SU-DHL-6 (cell line): ENCODE results near the gene NECTIN3.

ENCODE experiments used
- H2AFZ ChIP-seq: fragments of 200-600 bp; sonication (generic); 2 replicates; pipeline ENCODE4 v1.6.1; 2014; ENCODE audit warnings: low read depth, mild to moderate bottlenecking, moderate library complexity, mixed read lengths, antibody characterized with exemption, low read length; ENCODE audit not compliant: severe bottlenecking
- H3F3A ChIP-seq: fragments of 200-600 bp; shearing (Covaris generic); 2 replicates; pipeline ENCODE4 v1.6.0; 2016; ENCODE audit warnings: antibody characterized with exemption, mild to moderate bottlenecking; ENCODE audit not compliant: insufficient read depth
- H3K27ac ChIP-seq: fragments of 200-600 bp; sonication (generic); 2 replicates; pipeline ENCODE4 v1.5.1; 2016; ENCODE audit warnings: low read depth, mild to moderate bottlenecking, low read length, moderate library complexity, mixed read lengths
- H3K27me3 ChIP-seq: fragments of 200-600 bp; sonication (generic), shearing (Covaris generic); 2 replicates; pipeline ENCODE4 v1.6.0; 2014; ENCODE audit warnings: mild to moderate bottlenecking, low read length
- H3K36me3 ChIP-seq: fragments of 200-600 bp; sonication (generic); 2 replicates; pipeline ENCODE4 v1.6.1; 2014; ENCODE audit warnings: mild to moderate bottlenecking, low read length, mixed read lengths
- H3K4me2 ChIP-seq: fragments of 300-600, 200-600 bp; shearing (Covaris generic), sonication (generic); 2 replicates; pipeline ENCODE4 v1.6.0; 2014; ENCODE audit warnings: low read length, low read depth, mild to moderate bottlenecking; ENCODE audit not compliant: poor library complexity, severe bottlenecking
- H3K4me3 ChIP-seq: fragments of 200-600 bp; sonication (generic); 2 replicates; pipeline ENCODE4 v1.5.1; 2014; ENCODE audit warnings: antibody characterized with exemption, low read length, mild to moderate bottlenecking, mixed read lengths; ENCODE audit not compliant: insufficient read depth, poor library complexity, severe bottlenecking
- H3K79me2 ChIP-seq: fragments of 200-600 bp; sonication (generic); 2 replicates; pipeline ENCODE4 v1.6.1; 2014; ENCODE audit warnings: mild to moderate bottlenecking, low read length, moderate library complexity; ENCODE audit not compliant: insufficient read depth
- H3K9ac ChIP-seq: fragments of 200-600 bp; sonication (generic); 2 replicates; pipeline ENCODE4 v1.7.0; 2014; ENCODE audit warnings: mild to moderate bottlenecking, low read length
- H3K9me2 ChIP-seq: fragments of 200-600 bp; sonication (generic); replicated peaks from 2 replicates; pipeline ENCODE4 v1.6.1; 2014; ENCODE audit warnings: low read length; ENCODE audit not compliant: insufficient read depth
- H3K9me3 ChIP-seq: fragments of 200-600 bp; sonication (generic); 2 replicates; pipeline ENCODE4 v1.6.1; 2014; ENCODE audit warnings: low read length, mixed read lengths; ENCODE audit not compliant: insufficient read depth
- H4K20me1 ChIP-seq: fragments of 200-600 bp; sonication (generic); 2 replicates; pipeline ENCODE4 v1.6.1; 2014; ENCODE audit warnings: low read depth, mild to moderate bottlenecking, antibody characterized with exemption, low read length, moderate library complexity, mixed read lengths
- EZH2phosphoT487 ChIP-seq: fragments of 200-600 bp; sonication (generic), shearing (Covaris generic); conservative IDR thresholded peaks from 2 replicates; pipeline ENCODE4 v1.6.1; 2018; ENCODE audit warnings: mild to moderate bottlenecking, antibody characterized with exemption, low read length, moderate library complexity, mixed read lengths
- TF ChIP-seq, protein P1 (sequence below): fragments of 200-600 bp; sonication (generic); IDR thresholded peaks from one replicate; pipeline ENCODE4 v1.5.1; 2017; ENCODE audit warnings: antibody characterized with exemption, mild to moderate bottlenecking, low read length, moderate library complexity; ENCODE audit not compliant: insufficient read depth, poor library complexity, severe bottlenecking

NECTIN3 gene

GRCh38 chr3:111071257-111072030 lies at the start of gene NECTIN3:
NECTIN3 (plus strand) TSS chr3:111071816; CDS start chr3:111072018, 202 bp downstream.
- Histone ChIP-seq H3K36me3 (no peaks in the 10 kb centered on the region), H3K9ac (no peak within 1 kb of the TSS), H3K4me3 (no peak within 1 kb of the TSS), H3F3A (no peaks in the 10 kb centered on the region), H2AFZ (no peak within 1 kb of the TSS), H3K4me2 (no peak within 1 kb of the TSS), H3K9me2 (no peaks in the 10 kb centered on the region), H4K20me1 (no peaks in the 10 kb centered on the region), H3K79me2 (no peaks in the 10 kb centered on the region), H3K27me3 (no peaks in the 10 kb centered on the region), H3K9me3 (no peaks in the 10 kb centered on the region), H3K27ac (no peak within 1 kb of the TSS)
- TF ChIP-seq, protein P1, sequence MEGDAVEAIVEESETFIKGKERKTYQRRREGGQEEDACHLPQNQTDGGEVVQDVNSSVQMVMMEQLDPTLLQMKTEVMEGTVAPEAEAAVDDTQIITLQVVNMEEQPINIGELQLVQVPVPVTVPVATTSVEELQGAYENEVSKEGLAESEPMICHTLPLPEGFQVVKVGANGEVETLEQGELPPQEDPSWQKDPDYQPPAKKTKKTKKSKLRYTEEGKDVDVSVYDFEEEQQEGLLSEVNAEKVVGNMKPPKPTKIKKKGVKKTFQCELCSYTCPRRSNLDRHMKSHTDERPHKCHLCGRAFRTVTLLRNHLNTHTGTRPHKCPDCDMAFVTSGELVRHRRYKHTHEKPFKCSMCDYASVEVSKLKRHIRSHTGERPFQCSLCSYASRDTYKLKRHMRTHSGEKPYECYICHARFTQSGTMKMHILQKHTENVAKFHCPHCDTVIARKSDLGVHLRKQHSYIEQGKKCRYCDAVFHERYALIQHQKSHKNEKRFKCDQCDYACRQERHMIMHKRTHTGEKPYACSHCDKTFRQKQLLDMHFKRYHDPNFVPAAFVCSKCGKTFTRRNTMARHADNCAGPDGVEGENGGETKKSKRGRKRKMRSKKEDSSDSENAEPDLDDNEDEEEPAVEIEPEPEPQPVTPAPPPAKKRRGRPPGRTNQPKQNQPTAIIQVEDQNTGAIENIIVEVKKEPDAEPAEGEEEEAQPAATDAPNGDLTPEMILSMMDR, result no peak

GRCh38 chr3:111027868-111028267 lies 43.7 kb upstream of the NECTIN3 start:
- Histone ChIP-seq H3K27ac (no peak overlapping the region), H3K4me3 (no peak overlapping the region), H3K27me3 (no peaks in the 10 kb centered on the region), H3K9me2 (no peaks in the 10 kb centered on the region), H3F3A (no peaks in the 10 kb centered on the region), H3K4me2 (no peak overlapping the region), H3K79me2 (no peaks in the 10 kb centered on the region), H4K20me1 (no peaks in the 10 kb centered on the region), H2AFZ (no peak overlapping the region), H3K36me3 (no peaks in the 10 kb centered on the region), H3K9me3 (no peaks in the 10 kb centered on the region), H3K9ac (no peak overlapping the region)
- TF ChIP-seq, protein P1, result no peak
- TF ChIP-seq EZH2phosphoT487, result no peak

GRCh38 chr3:111031538-111031937 lies 40.1 kb upstream of the NECTIN3 start:
- Histone ChIP-seq H3K4me2 (no peak overlapping the region), H3K36me3 (no peaks in the 10 kb centered on the region), H3K27ac (no peak overlapping the region), H3K4me3 (no peak overlapping the region), H3F3A (no peaks in the 10 kb centered on the region), H3K9me3 (no peaks in the 10 kb centered on the region), H3K9me2 (no peaks in the 10 kb centered on the region), H3K79me2 (no peaks in the 10 kb centered on the region), H4K20me1 (no peaks in the 10 kb centered on the region), H3K9ac (no peak overlapping the region), H3K27me3 (no peaks in the 10 kb centered on the region), H2AFZ (no peak overlapping the region)
- TF ChIP-seq, protein P1, result no peak
- no peak for TF ChIP-seq EZH2phosphoT487
